ENCODE results near the gene SPSB2. TPM values are rescaled to one million over a fixed set of nuclear protein-coding genes. Genes with fewer than 3 reads are reported as not detected.

Gene SPSB2
- total RNA-seq, 2 donors from 2014 or later, result 34.6 to 36.5 TPM

DNA sequence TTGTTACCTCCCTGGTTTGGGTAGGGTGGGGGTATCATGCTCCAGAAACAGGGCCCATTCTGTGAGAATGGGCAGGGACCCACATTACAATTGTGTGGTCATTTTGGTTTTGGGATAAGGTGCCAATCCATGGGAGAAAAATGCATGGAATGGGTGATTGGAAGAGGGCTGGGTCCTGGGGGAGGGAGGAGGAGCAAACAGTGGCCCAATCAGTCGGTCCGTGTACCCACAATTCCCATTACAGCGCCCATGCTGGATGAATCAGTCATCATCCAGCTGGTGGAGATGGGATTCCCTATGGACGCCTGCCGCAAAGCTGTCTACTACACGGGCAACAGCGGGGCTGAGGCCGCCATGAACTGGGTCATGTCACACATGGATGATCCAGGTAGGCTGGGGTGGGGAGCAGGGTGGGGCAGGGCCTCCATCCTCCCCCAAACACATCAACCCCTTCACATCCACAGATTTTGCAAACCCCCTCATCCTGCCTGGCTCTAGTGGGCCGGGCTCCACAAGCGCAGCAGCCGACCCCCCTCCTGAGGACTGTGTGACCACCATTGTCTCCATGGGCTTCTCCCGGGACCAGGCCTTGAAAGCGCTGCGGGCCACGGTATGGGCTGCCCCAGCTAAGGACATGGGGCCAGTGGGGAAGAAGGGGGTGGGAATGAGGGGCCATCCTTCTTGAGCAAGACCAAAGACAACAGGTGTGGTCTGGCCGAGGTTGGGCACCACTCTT is 9.3 kb downstream of the SPSB2 start:
- no peaks in the 10 kb centered on the region for H3K27me3 ChIP-seq (ENCODE audit: control insufficient read depth, insufficient read depth, low read length, poor library complexity, severe bottlenecking)
- H3K27ac ChIP-seq (ENCODE audit: low read depth, low read length), result no peak overlapping the region
- H3K9ac ChIP-seq (ENCODE audit: extremely low read depth, low read length, poor library complexity, severe bottlenecking), result no peak overlapping the region
- H3K9me3 Mint-ChIP-seq, result no peaks in the 10 kb centered on the region
- peaks cover 75% of the 10 kb centered on the region for H3K36me3 Mint-ChIP-seq (ENCODE audit: low read depth)
- no peak overlapping the region for H3K4me3 ChIP-seq (ENCODE audit: low read length)
- DNase-seq, result no peak
- no peaks in the 10 kb centered on the region for H3K4me1 ChIP-seq (ENCODE audit: control insufficient read depth, insufficient read depth, low read length)
- no peaks in the 10 kb centered on the region for H3K27me3 Mint-ChIP-seq (ENCODE audit: insufficient read depth)
- no peak overlapping the region for H3K27ac Mint-ChIP-seq
- H3K36me3 ChIP-seq (ENCODE audit: control insufficient read depth, insufficient read depth, low read length), result peaks cover 61% of the 10 kb centered on the region
- TF ChIP-seq CTCF (conservative IDR thresholded peaks at IDR 0.05), result no peak
- no peak overlapping the region for H3K4me3 Mint-ChIP-seq
- no peaks in the 10 kb centered on the region for H3K9me3 ChIP-seq (ENCODE audit: control insufficient read depth, low read length)
- 94 to 100% methylated on average over 6 to 16 of the region's 16 CpGs for WGBS, 2 experiments (ENCODE audit: insufficient coverage in 1 of 2, insufficient read length in 1 of 2)
- peaks cover 24% of the 10 kb centered on the region for H3K4me1 Mint-ChIP-seq

- DNase-seq, result no peak
- H3K27me3 ChIP-seq (ENCODE audit: control insufficient read depth, insufficient read depth, low read length, poor library complexity, severe bottlenecking), result no peaks in the 10 kb centered on the region
- Mint-ChIP-seq H3K27ac (no peak overlapping the region), H3K27me3 (ENCODE audit: insufficient read depth) (no peaks in the 10 kb centered on the region), H3K36me3 (ENCODE audit: low read depth) (peaks cover 80% of the 10 kb centered on the region), H3K9me3 (no peaks in the 10 kb centered on the region), H3K4me1 (peaks cover 17% of the 10 kb centered on the region), H3K4me3 (no peak overlapping the region)
- 91 to 97% methylated on average over 10 to 11 of the region's 11 CpGs for WGBS, 2 experiments (ENCODE audit: insufficient coverage in 1 of 2, insufficient read length in 1 of 2)
- H3K9ac ChIP-seq (ENCODE audit: extremely low read depth, low read length, poor library complexity, severe bottlenecking), result no peak overlapping the region
- no peaks in the 10 kb centered on the region for H3K4me1 ChIP-seq (ENCODE audit: control insufficient read depth, insufficient read depth, low read length)
- H3K27ac ChIP-seq (ENCODE audit: low read depth, low read length), result no peak overlapping the region
- H3K9me3 ChIP-seq (ENCODE audit: control insufficient read depth, low read length), result no peaks in the 10 kb centered on the region
- TF ChIP-seq CTCF (conservative IDR thresholded peaks at IDR 0.05), result no peak
- no peak overlapping the region for H3K4me3 ChIP-seq (ENCODE audit: low read length)
- peaks cover 68% of the 10 kb centered on the region for H3K36me3 ChIP-seq (ENCODE audit: control insufficient read depth, insufficient read depth, low read length)
These were observed 10.1 kb downstream of the SPSB2 start for GRCh38 chr12:6863033-6863432.

DNA sequence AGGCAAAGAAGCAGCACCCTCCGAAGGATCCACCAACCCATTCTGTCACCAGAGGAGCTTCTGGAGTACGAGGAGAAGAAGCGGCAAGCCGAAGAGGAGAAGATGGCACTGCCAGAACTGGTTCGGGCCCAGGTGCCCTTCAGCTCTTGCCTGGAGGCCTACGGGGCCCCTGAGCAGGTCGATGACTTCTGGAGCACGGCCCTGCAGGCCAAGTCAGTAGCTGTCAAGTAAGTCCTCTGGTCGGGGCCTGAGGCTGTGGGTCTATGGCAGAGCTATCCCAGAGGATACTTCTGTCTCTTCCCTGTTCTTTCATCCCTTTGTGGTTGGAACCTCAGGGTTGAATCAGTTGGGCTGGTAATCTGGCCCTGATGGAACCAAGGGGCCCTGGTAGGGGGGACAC is 11.7 kb downstream of the SPSB2 start:
- no peak overlapping the region for H3K4me3 ChIP-seq (ENCODE audit: low read length)
- no peak for DNase-seq
- no peak overlapping the region for H3K27ac ChIP-seq (ENCODE audit: low read depth, low read length)
- H3K9me3 ChIP-seq (ENCODE audit: control insufficient read depth, low read length), result no peaks in the 10 kb centered on the region
- no peaks in the 10 kb centered on the region for H3K9me3 Mint-ChIP-seq
- TF ChIP-seq CTCF (conservative IDR thresholded peaks at IDR 0.05), result no peak
- no peaks in the 10 kb centered on the region for H3K4me1 ChIP-seq (ENCODE audit: control insufficient read depth, insufficient read depth, low read length)
- H3K27ac Mint-ChIP-seq, result no peak overlapping the region
- H3K4me3 Mint-ChIP-seq, result no peak overlapping the region
- WGBS, 2 experiments (ENCODE audit: insufficient coverage in 1 of 2, insufficient read length in 1 of 2), result 93 to 94% methylated on average over 9 of the region's 9 CpGs
- peaks cover 95% of the 10 kb centered on the region for H3K36me3 Mint-ChIP-seq (ENCODE audit: low read depth)
- H3K27me3 Mint-ChIP-seq (ENCODE audit: insufficient read depth), result no peaks in the 10 kb centered on the region
- H3K9ac ChIP-seq (ENCODE audit: extremely low read depth, low read length, poor library complexity, severe bottlenecking), result no peak overlapping the region
- peaks cover 84% of the 10 kb centered on the region for H3K36me3 ChIP-seq (ENCODE audit: control insufficient read depth, insufficient read depth, low read length)
- H3K4me1 Mint-ChIP-seq, result peaks cover 9% of the 10 kb centered on the region
- H3K27me3 ChIP-seq (ENCODE audit: control insufficient read depth, insufficient read depth, low read length, poor library complexity, severe bottlenecking), result no peaks in the 10 kb centered on the region

All from endodermal cell (in vitro differentiated cells).